ENCODE data around the gene TESK1. TPM values are rescaled to one million over a fixed set of nuclear protein-coding genes. Genes with fewer than 3 reads are reported as not detected.
"Not testable (repeated sequence)": the region's sequence is repeated elsewhere in the genome, so short reads cannot be mapped to it uniquely, and the experiment has no call there.

TESK1 gene
- total RNA-seq, 1 donor from 2014 or later: 6.6 TPM

DNA sequence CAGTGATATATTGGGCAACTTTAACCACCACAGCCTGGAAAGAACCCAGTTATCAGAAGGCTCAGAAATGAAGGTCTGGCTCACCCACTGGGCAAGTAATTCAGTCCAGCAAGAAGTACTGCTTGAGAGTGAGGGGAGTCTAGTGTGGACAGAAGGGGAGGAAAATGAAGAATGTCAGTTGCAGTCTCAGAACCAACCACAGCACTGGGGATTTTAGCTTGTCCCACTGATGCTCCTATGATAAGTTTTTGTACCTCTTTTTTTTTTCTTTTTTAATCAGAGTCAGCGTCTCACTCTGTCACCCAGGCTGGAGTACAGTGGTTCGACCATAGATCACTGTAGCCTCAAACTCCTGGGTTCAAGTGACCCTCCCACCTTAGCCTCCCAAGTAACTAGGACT is 22.5 kb downstream of the TESK1 start:
- DNase-seq (ENCODE audit: low read depth) (no peak), FAIRE-seq (no peak)
- Histone ChIP-seq H3K36me3 (ENCODE audit: control insufficient read depth, insufficient read depth, low read length) (no peaks in the 10 kb centered on the region), H3K27me3 (ENCODE audit: control insufficient read depth, insufficient read depth, low read length) (no peaks in the 10 kb centered on the region), H3K4me3 (ENCODE audit: low read depth, low read length) (no peak overlapping the region)
- TF ChIP-seq, protein P1, sequence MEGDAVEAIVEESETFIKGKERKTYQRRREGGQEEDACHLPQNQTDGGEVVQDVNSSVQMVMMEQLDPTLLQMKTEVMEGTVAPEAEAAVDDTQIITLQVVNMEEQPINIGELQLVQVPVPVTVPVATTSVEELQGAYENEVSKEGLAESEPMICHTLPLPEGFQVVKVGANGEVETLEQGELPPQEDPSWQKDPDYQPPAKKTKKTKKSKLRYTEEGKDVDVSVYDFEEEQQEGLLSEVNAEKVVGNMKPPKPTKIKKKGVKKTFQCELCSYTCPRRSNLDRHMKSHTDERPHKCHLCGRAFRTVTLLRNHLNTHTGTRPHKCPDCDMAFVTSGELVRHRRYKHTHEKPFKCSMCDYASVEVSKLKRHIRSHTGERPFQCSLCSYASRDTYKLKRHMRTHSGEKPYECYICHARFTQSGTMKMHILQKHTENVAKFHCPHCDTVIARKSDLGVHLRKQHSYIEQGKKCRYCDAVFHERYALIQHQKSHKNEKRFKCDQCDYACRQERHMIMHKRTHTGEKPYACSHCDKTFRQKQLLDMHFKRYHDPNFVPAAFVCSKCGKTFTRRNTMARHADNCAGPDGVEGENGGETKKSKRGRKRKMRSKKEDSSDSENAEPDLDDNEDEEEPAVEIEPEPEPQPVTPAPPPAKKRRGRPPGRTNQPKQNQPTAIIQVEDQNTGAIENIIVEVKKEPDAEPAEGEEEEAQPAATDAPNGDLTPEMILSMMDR (IDR thresholded peaks at IDR 0.05; ENCODE audit: insufficient read depth, low read length, severe bottlenecking): no peak

DNA sequence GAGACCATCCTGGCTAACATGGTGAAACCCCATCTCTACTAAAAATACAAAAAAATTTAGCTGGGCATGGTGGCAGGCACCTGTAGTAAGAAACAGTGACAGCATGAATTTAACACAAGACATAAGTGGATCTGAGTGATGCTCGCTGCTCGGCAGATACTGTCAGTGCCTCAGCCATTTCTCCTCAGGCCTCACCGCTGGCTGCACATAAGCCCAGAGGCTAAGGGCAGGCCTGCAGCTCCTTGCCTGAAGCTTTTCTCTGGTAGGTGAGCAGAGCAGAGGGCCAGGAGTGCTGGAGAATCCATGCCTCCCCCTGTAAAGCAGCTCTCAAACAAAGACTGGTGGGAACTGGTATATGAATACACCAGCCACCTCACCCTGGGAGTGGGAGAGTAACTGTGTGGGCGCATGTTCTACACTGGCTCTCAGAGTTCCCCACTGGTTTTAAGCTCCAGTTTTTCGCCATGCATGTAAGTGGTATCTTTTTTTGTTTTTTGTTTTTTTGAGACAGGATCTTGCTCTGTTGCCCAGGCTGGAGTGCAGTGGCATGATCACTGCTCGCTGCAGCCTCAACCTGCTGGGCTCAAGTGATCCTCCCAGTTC is 23.4 kb downstream of the TESK1 start:
- TF ChIP-seq, protein P1 (IDR thresholded peaks at IDR 0.05; ENCODE audit: insufficient read depth, low read length, severe bottlenecking): no peak
- Histone ChIP-seq H3K27me3 (ENCODE audit: control insufficient read depth, insufficient read depth, low read length) (no peaks in the 10 kb centered on the region), H3K4me3 (ENCODE audit: low read depth, low read length) (no peak overlapping the region), H3K36me3 (ENCODE audit: control insufficient read depth, insufficient read depth, low read length) (no peaks in the 10 kb centered on the region)
- FAIRE-seq: peak; percentile 7
- DNase-seq (ENCODE audit: low read depth): no peak

DNA sequence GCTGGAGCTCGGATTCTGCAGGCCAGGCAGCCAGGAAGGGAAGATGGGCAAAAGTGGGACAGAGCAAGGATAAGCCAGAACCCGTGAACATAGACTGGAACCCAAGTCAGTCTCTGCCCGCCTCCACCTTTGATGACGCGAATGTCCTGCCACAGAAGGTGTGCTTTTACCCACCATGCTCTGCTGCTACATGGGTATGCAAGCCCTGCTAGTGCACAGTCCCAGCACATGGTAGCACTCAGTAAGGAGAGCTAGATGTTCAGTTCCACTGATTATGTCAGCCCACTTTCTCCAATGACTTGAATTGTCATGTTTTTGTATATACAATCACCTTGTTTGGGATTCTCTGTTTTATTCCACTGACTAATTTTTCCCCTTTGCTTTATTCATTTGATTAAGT is 24.5 kb downstream of the TESK1 start:
- no peaks in the 10 kb centered on the region for H3K27me3 ChIP-seq (ENCODE audit: control insufficient read depth, insufficient read depth, low read length)
- DNase-seq (ENCODE audit: low read depth) (no peak), FAIRE-seq (no peak)
- TF ChIP-seq, protein P1 (IDR thresholded peaks at IDR 0.05; ENCODE audit: insufficient read depth, low read length, severe bottlenecking): no peak
- H3K36me3 ChIP-seq (ENCODE audit: control insufficient read depth, insufficient read depth, low read length): no peaks in the 10 kb centered on the region
- H3K4me3 ChIP-seq (ENCODE audit: low read depth, low read length): no peak overlapping the region

DNA sequence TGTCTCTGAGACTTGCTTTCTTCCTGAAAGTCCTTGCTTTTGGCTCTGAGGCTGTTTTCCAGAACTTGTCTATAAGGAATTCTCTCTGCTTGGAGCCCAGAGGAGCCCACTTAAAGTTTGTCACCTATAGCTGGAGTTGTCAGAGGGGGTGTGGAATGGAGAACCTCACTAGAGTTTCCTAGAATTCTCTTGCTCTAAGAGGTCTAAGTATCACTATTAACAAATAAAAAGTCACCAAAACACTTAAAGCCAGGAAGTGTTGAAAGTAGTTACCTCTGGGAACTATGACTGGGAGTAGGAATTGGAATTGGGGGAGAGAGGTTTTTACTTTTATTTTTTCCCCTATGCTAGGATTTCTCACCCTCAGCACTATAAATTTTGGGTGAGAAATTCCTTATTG is 30.7 kb downstream of the TESK1 start:
- H3K27me3 ChIP-seq (ENCODE audit: control insufficient read depth, insufficient read depth, low read length): no peaks in the 10 kb centered on the region
- no peaks in the 10 kb centered on the region for H3K36me3 ChIP-seq (ENCODE audit: control insufficient read depth, insufficient read depth, low read length)
- TF ChIP-seq, protein P1 (IDR thresholded peaks at IDR 0.05; ENCODE audit: insufficient read depth, low read length, severe bottlenecking): no peak
- FAIRE-seq (no peak), DNase-seq (ENCODE audit: low read depth) (no peak)
- H3K4me3 ChIP-seq (ENCODE audit: low read depth, low read length): no peak overlapping the region

DNA sequence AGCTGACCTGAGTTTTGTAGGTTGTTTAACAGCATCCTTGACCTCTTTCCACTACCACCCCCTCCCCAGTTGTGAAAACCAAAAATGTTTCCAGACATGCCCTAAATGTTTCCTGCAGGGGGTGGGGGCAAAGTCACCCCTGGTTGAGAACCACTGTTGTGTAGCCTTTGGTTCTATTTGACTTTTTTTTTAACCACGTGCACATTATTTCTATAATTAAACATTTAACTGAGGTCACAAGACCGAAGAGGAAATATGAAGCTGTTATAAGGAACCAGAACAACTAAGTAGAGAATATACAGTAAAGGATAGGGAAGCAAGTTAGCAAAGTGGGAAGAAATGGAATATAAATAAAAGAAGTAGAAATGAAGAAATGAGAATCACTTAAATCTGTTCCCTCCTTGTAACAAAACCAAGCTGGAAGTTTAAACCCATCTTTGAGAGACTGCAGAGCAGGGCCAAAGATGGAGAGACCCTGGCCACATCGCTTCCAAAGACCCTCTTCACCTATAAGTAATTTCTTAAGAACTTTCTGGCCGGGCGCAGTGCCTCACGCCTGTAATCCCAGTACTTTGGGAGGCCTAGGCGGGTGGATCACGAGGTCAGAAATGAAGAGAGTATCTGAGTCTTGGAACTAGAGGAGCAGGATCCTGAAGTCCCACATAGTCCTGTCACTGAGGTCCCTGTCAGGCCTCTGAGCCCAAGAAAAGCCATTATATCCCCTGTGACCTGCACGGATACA is 31.2 kb downstream of the TESK1 start:
- Histone ChIP-seq H3K27me3 (ENCODE audit: control insufficient read depth, insufficient read depth, low read length) (no peaks in the 10 kb centered on the region), H3K36me3 (ENCODE audit: control insufficient read depth, insufficient read depth, low read length) (no peaks in the 10 kb centered on the region), H3K4me3 (ENCODE audit: low read depth, low read length) (no peak overlapping the region)
- TF ChIP-seq, protein P1 (IDR thresholded peaks at IDR 0.05; ENCODE audit: insufficient read depth, low read length, severe bottlenecking): no peak
- DNase-seq (ENCODE audit: low read depth) (no peak), FAIRE-seq (no peak)

DNA sequence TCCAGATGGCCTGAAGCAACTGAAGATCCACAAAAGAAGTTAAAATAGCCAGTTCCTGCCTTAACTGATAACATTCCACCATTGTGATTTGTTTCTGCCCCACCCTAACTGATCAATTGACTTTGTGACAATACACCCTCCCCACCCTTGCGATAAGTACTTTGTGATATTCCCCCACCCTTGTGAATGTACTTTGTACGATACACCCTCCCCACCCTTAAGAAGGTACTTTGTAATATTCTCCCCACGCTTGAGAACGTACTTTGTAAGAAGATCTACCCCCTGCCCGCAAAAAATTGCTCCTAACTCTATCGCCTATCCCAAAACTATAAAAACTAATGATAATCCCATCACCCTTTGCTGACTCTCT is 31.8 kb downstream of the TESK1 start:
- H3K4me3 ChIP-seq (ENCODE audit: low read depth, low read length); DNase-seq (ENCODE audit: low read depth); FAIRE-seq; H3K27me3 ChIP-seq (ENCODE audit: control insufficient read depth, insufficient read depth, low read length); H3K36me3 ChIP-seq (ENCODE audit: control insufficient read depth, insufficient read depth, low read length): not testable (repeated sequence)

DNA sequence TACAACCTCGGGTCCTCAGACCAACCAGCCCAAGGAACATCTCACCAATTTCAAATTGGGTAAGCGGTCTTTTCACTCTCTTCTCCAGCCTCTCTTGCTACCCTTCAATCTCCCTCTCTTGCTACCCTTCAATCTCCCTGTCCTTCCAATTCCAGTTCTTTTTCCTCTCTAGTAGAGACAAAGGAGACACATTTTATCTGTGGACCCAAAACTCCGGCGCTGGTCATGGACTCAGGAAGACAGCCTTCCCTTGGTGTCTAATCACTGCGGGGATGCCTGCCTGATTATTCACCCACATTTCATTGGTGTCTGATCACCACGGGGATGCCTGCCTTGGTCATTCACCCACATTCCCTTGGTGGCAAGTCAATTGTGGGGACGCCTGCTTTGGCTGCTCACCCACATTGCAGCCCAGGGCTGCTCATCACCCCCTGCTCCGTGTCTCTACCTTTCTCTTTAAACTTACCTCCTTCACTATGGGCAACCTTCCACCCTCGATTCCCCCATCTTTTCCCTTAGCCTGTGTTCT is 32.4 kb downstream of the TESK1 start:
- DNase-seq (ENCODE audit: low read depth); H3K36me3 ChIP-seq (ENCODE audit: control insufficient read depth, insufficient read depth, low read length); H3K27me3 ChIP-seq (ENCODE audit: control insufficient read depth, insufficient read depth, low read length); H3K4me3 ChIP-seq (ENCODE audit: low read depth, low read length); FAIRE-seq: not testable (repeated sequence)

DNA sequence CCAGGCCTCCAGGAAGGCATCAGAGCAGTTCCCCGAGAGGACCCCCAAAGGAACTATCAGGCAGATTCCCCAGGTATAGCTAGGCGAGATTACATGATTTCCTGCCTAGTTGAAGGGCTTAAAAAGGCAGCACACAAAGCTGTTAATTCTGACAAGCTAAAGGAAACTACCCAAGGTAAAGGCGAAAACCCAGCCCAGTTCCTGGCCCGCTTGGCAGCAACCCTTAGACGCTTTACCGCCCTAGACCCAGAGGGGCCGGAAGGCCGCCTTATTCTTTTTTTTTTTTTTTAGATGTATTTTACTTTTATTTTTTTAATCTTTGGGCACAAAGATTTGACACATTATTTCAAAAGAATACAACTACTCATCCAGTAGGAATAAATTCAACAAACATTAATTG is 33.7 kb downstream of the TESK1 start:
- H3K27me3 ChIP-seq (ENCODE audit: control insufficient read depth, insufficient read depth, low read length); H3K36me3 ChIP-seq (ENCODE audit: control insufficient read depth, insufficient read depth, low read length); DNase-seq (ENCODE audit: low read depth); FAIRE-seq; H3K4me3 ChIP-seq (ENCODE audit: low read depth, low read length): not testable (repeated sequence)

DNA sequence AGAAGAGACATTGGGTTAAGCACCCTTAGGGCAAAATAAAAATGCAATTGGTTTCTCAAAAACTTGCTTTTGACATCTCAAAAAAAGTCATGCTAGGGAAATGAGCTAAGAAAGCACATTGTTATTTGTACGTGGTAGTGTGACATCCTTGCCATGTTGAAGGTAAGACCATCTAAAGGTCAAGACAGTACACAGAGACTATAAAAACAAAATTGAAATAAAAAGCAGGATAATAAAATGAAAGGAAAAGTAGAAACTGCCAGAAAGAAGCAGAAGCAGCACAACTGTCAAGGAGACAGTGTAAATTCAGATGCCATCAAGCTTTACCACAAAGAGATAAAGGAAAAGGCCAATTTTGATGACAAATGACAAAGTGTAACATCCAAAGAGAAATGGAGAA is 34.2 kb downstream of the TESK1 start:
- H3K4me3 ChIP-seq (ENCODE audit: low read depth, low read length); FAIRE-seq; DNase-seq (ENCODE audit: low read depth); H3K36me3 ChIP-seq (ENCODE audit: control insufficient read depth, insufficient read depth, low read length); H3K27me3 ChIP-seq (ENCODE audit: control insufficient read depth, insufficient read depth, low read length): not testable (repeated sequence)
